Medulla oblongata (tissue), 1 donor: ENCODE data around the gene MIEF1.

ENCODE experiments used
- DNase-seq: peaks from one replicate; pipeline ENCODE4 v3.0.0-alpha.2; 2015; ENCODE audit errors: extremely low spot score

Gene MIEF1

DNA sequence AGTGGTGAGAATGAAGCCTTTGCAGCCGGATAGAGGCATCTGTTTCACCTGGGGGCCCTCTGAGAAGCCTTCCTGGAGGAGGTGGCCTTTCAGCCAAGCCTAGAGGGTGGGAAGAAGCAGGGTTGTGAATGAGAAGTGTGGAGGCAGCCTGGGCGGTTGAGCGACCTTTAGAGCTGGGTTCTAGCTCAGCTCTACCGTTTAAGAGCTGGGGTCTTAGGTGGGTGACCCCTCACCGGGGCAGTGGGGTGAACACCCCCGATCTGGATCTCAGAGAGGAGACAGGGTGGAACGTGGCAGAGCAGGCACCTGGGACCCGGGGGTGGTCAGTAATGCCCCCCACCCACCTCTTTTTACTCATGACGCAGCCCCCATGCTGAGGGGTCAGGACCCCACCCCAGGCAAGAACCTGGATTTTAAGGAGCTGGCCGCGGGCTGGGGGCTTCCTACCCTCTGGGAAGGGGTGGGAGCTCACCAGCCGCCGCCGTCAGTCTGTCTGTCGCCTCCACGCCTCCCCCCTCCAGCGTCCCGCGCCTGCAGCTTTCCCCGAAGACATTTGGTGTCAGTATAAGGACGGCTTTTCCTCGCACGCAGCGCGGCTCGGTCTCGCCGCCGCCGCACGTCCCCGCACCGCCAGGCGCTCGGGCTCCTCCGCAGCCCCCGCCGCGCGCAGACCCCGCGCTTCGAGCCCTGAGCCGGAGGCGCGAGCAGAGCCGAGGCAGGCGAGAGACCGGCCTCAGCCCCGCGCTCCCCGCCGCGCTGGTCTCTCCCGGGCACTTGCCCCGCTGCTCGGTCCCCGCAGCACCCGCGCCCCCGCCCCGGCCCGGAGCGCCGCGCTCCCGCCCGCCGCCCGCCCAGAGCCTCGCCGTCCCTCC lies 55.1 kb downstream of the MIEF1 start:
- DNase-seq = peak; percentile 9

DNA sequence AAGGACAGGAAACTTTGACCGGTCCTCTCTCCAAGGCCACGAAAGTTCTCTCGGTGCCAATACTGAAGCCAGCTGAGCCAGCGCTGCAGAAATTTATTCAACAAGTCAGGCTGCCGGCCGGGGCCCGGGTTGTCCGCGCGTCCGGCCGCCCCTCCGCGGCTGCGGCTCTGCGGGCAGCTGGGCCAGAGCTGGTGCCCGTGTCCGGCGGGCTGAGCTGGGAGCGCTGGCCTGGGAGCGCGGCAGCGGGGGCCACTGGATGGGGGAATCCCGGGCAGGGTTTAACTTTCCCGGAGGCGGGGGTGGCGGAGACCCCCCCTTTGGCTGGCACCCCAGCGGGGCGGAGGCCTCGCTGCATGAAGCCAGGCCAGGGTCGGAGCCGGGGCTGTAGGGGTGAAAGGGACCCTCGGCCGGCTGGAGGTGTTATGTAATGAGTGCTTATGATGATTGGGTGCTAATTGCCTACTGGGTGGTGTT lies 56.2 kb downstream of the MIEF1 start:
- no peak for DNase-seq

DNA sequence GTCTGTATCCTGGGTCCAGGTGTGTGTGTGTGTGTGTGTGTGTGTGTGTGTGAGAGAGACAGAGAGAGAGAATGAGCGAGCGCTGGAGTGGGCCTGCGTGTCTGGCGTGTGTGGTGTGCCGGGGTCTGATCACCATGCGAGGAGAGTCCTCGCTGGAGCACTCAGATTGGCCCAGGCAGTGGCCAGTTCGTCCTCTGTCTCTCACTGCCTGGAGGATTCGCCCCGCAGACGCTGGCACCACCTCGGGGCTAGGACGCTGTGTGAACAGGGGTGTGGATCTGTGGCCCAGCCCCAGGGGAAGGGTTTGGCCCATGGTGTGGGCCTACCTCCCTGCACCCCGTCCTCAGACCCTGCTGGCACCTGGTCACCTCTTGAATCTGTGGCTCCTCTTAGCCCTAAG lies 56.9 kb downstream of the MIEF1 start:
- DNase-seq = no peak

DNA sequence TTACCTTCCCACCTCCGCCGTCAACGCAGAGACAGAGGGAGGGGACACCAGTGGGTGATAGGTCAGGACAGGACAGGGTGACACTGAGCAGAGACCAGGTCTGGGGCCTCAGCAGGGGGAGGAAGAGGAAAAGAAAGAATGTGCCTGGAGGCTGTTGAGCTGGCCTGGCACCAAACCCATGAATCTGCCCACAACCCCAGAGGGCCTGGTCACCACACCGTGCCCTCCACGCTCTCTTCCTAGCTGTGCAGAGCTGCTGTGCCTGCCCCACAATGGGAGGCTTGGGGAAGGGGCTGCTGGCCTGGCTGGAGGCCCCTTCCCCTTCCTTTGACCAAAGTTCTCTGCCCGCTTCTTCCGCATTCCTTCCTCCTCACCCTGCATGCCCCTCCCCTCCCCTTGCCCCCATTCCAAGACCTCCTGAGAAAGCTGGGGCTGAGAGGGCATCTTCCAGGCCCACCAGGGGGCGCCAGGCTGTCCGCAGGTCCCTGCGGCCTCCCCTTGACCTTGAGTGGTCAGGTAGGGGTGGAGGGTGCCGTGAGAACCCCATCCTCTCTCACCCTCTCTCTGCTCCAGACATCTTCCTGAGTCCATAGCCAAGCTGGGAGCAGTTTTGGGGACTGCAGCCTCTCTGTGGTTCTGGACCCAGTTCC lies 57.5 kb downstream of the MIEF1 start:
- no peak for DNase-seq

DNA sequence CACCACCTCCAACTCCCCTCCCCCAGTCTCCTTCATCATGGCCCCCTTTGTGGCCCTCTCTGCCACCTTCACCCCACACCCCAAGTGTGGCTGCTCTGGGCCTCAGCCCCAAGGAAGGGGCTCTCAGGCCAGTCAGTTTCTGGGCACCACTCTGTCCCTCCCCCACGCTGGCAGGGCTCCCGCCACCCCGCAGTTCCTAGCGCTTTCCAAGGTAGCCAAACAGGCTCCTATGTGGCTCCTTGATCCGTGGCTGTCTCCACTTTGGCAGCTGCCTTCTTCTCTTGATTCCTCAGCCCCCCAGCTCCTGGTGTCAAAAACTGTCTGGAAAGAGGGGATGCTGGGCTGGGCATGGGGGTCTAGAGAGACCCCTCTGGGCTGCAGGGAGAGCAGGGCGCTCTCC lies 58.0 kb downstream of the MIEF1 start:
- no peak for DNase-seq

DNA sequence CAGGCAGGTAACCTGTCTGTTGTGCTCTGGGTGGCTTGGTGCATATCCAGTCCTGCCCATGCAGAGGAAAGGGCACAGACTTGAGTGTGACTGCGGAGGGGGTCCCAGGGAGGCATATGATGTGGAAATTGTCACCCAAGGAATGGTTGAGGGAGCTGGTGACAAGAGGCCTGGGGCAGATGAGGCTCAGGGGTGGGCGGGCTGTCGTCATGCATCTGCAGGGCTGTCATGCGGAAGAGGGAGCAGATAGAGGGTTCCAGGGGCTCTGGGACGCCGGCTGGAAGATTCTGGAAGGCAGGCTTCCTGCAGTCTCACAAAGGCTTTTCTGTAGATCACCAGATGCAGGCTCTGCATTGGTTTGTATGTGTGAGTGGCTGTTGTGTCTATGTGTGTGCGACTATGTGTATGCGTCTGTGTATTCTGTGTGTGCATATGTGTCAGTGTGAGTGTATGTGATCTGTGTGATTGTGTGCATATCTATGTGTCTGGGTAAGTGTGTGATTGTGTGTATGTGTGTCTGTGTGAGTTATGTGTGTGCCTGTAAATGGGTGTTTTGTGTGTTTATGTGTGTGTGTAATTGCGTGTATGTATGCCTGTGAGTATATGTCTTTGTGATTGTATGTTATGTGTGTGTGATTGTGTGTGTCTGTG lies 60.9 kb downstream of the MIEF1 start:
- no peak for DNase-seq

DNA sequence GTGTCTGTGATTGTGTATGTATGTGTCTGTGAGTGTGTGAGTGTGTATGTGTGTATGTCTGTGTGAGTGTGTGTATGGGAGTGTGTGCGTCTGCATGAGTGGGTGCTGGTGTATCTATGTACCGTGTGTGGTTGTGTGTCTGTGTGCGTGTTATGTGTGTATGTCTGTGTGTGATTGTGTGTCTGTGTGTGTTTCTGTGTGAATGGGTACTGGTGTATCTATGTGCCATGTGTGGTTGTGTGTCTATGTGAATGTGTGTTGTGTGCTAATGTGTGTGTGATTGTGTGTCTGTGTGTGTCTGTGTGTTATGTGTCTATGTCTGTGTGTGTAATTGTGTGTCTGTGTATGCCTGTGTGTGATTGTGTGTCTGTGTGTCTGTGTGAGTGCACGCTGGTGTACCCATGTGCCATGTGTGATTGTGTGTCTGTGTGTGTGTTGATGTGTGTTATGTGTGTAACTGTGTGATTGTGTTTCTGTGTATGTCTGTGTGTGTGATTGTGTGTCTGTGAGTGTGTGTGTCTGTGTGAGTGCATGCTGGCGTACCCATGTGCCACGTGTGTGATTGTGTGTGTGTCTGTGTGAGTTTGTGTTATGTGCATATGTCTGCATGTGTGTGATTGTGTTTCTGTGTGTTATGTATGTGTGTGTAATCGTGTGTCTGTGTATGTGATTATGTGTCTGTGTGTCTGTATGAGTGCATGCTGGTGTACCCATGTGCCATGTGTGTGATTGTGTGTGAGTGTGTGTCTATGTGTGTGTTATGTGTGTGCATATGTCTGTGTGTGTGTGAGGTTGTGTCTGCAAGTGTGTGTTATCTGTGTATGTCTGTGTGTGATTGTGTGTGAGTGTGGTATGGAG lies 61.7 kb downstream of the MIEF1 start:
- DNase-seq = no peak

DNA sequence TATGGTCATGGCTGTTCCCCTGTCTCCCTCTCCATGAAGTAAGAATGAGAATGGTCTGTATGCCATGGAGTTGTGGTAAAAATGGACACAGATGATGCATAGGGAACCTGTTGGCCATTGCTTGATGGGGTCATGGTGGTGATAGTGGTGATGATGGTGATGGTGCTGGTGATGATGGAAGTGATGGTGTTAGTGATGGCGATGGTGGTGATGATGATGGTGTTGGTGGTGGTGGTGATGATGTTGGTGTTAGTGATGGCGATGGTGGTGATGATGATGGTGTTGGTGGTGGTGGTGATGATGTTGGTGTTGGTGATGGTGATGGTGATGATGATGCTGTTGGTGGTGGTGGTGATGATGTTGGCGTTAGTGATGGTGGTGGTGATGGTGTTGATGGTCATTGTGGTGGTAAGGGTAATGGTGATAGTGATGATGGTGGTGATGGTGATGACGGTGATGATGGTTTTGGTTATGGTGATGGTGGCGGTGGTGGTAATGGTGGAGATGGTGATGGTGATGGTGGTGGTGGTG lies 63.4 kb downstream of the MIEF1 start:
- DNase-seq = no peak

DNA sequence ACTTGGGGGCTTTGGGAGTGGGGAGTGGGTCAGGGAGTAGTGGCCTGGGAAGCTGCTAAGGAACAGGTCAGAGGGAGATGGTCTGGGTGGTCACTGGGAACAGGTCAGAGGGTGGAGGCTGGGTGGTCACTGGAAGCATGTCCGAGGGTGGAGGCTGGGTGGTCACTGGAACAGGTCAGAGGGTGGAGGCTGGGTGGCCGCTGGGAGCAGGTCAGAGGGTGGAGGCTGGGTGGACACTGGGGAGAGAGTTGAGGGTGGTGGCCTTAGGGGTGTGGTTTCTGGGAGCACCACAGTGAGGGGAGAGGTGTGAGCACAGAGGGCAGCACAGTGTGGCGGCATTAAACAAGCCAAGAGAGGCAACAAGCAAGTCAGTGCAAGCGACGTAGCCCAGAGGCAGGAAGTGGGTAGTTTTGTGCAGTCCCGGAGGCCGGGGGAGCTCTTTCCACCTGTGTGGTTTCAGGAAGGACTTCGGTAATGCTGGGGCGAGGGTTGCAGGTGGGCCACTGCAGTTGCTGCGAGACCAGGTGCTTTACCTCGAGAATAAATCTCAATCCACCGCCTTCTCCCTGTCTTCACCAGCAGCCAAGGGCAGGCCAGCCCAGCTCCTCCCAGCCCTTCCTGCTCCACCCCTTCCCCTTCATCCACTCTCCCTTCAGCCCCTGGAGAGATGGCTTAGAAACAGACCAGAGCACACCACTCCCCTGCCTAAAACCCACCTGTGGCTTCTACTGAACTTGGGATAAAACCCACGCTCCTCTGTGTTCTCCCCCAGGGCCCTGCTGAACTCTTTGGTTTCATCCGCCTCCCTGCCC lies 65.3 kb downstream of the MIEF1 start:
- no peak for DNase-seq
